ENCODE results near the gene SYN1.

The SYN1 gene

GRCh38 chrX:47629419-47630200 lies 10.0 kb upstream of the SYN1 start, which contains the start of gene CFP:
Gene CFP, minus strand, starts transcription at chrX:47629930. Its CDS starts 86 bp downstream, at chrX:47629844.
- no peak within 1 kb of the TSS for H3K4me3 ChIP-seq (ENCODE audit: low read depth, low read length)
- no peak for DNase-seq (ENCODE audit: low read depth, low spot score)
- ChIA-PET CTCF (interaction anchor here (1.0 to 1.1 kb wide), 2 partner anchors 14 to 67 kb away, joined by 3 read pairs; no protein-coding TSS in a partner anchor), POLR2A (no interaction called here)
- no peak for TF ChIP-seq CTCF (IDR thresholded peaks at IDR 0.05; ENCODE audit: insufficient read depth, low read length, missing control alignments)

- H3K4me3 ChIP-seq (ENCODE audit: low read depth, low read length) = no peak overlapping the region
- TF ChIP-seq CTCF (IDR thresholded peaks at IDR 0.05; ENCODE audit: insufficient read depth, low read length, missing control alignments) = no peak
- ChIA-PET POLR2A (no interaction called here), CTCF (interaction anchor here (1.0 kb wide), 1 partner anchor 14 kb away, joined by 3 read pairs; no protein-coding TSS in a partner anchor)
- DNase-seq (ENCODE audit: low read depth, low spot score) = no peak
These were observed 9.3 kb upstream of the SYN1 start for GRCh38 chrX:47628982-47629381.

DNA sequence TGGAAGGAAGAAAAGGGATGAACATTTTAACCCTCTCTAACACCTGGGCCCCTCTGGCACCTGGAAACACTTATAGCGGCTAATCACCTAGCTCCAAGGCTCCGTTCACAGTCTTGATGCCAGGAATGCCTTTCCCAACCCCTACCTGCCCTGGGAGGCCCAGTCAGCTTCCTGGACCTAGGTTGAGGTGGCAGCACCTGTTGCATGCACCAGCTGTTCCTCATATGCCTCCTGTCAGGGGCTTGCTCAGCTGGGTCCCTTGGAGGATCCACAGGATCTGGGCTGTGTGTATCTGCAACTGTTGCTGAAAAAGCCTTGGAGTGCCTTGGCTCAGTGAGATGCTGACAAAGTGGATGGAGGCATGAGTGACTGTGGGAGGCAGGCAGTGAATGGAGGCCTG lies 5.7 kb upstream of the SYN1 start:
- CTCF ChIA-PET = interaction anchor here (1.1 kb wide), 1 partner anchor 19 kb away, joined by 4 read pairs; no protein-coding TSS in a partner anchor
- no peak for DNase-seq (ENCODE audit: low read depth, low spot score)
- POLR2A ChIA-PET = no interaction called here
- no peak overlapping the region for H3K4me3 ChIP-seq (ENCODE audit: low read depth, low read length)
- no peak for TF ChIP-seq CTCF (IDR thresholded peaks at IDR 0.05; ENCODE audit: insufficient read depth, low read length, missing control alignments)

DNA sequence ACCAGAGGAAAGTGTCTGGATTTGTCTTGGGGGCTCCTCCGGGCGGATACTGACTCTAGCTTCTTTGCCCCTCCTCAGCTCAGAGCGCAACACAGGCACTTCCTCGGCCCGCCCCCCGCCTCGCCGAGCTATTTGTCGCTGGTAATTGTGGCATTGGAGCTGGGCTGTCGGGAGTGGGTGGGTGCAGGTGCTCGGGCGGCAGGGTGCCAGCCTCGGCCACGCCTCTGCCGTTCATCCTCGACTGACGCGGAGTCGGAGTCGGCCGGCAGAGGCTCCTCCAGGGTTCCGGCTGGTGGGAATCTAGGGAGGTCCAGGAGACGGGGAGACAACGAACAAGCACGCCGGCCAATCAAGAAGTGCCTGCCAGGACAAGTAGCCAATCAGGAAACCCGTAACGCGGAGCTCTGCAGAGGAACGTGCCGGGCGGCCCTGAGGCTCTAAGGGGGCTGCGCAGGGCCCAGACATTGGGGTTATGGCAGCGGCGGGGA lies 3.9 kb upstream of the SYN1 start:
- CTCF ChIA-PET = no interaction called here
- H3K4me3 ChIP-seq (ENCODE audit: low read depth, low read length) = peak overlapping the region; percentile 51
- DNase-seq (ENCODE audit: low read depth, low spot score) = no peak
- no peak for TF ChIP-seq CTCF (IDR thresholded peaks at IDR 0.05; ENCODE audit: insufficient read depth, low read length, missing control alignments)
- POLR2A ChIA-PET = interaction anchor here (0.5 kb wide), 1 partner anchor 42 kb away, joined by 4 read pairs; no protein-coding TSS in a partner anchor

- no peak overlapping the region for H3K4me3 ChIP-seq (ENCODE audit: low read depth, low read length)
- ChIA-PET POLR2A (no interaction called here), CTCF (no interaction called here)
- DNase-seq (ENCODE audit: low read depth, low spot score) = no peak
- no peak for TF ChIP-seq CTCF (IDR thresholded peaks at IDR 0.05; ENCODE audit: insufficient read depth, low read length, missing control alignments)
These were observed 2.2 kb upstream of the SYN1 start for GRCh38 chrX:47621851-47622250.

DNA sequence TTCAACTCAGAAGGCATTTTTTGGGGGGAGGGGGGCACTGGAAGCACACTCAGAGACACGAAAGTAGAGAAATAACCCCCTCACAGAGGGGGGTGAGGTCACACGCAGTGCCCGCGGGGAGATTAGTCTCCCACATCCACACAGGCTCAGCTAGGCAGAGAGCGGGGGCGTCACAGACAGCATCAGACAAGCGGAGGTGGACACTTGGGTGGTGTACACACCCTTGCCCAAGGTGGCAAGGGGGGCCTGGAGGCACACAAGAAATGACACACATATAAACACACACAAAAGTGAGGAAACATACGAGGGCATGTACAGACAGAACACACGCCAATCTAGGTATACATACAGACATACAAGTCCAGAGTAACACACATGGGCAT lies 637 bp upstream of the SYN1 start:
- TF ChIP-seq CTCF (IDR thresholded peaks at IDR 0.05; ENCODE audit: insufficient read depth, low read length, missing control alignments) = no peak
- CTCF ChIA-PET = no interaction called here
- POLR2A ChIA-PET = no interaction called here
- DNase-seq (ENCODE audit: low read depth, low spot score) = no peak
- H3K4me3 ChIP-seq (ENCODE audit: low read depth, low read length) = no peak overlapping the region

All from AG04449 (cell line).